Dedifferentiated amniotic fluid mesenchymal stem cell (primary cell): ENCODE data around the gene ZFP91.
"Not testable (repeated sequence)": the region's sequence is repeated elsewhere in the genome, so short reads cannot be mapped to it uniquely, and the experiment has no call there.

ENCODE experiments used
- DNase-seq: peaks from one replicate; pipeline ENCODE4 v3.0.0-alpha.2; 2016; ENCODE audit errors: extremely low spot score

The ZFP91 gene

GRCh38 chr11:58578635-58579191 is at the start of gene ZFP91:
Gene ZFP91 (plus strand): TSS chr11:58579063. CDS start chr11:58579282, 219 bp downstream.
- DNase-seq = peak; percentile 98

GRCh38 chr11:58530236-58530635 is 48.6 kb upstream of the ZFP91 start:
- DNase-seq = no peak

- DNase-seq = no peak
Observed at GRCh38 chr11:58531865-58532341, 47.0 kb upstream of the ZFP91 start.

- DNase-seq = no peak
Observed at GRCh38 chr11:58546841-58547240, 32.0 kb upstream of the ZFP91 start.

GRCh38 chr11:58549644-58550043 is 29.2 kb upstream of the ZFP91 start:
- no peak for DNase-seq

- no peak for DNase-seq
Observed at GRCh38 chr11:58560842-58561241, 18.0 kb upstream of the ZFP91 start.

- no peak for DNase-seq
Observed at GRCh38 chr11:58561394-58562098, 17.3 kb upstream of the ZFP91 start.

GRCh38 chr11:58562375-58562800 is 16.5 kb upstream of the ZFP91 start:
- no peak for DNase-seq

GRCh38 chr11:58564231-58564630 is 14.6 kb upstream of the ZFP91 start:
- DNase-seq = no peak

- DNase-seq = peak; percentile 17
Observed at GRCh38 chr11:58567889-58568512, 10.9 kb upstream of the ZFP91 start.

GRCh38 chr11:58572906-58573305 is 6.0 kb upstream of the ZFP91 start:
- DNase-seq = not testable (repeated sequence)

- peak; percentile 66 for DNase-seq
Observed at GRCh38 chr11:58573451-58574104, 5.3 kb upstream of the ZFP91 start.

GRCh38 chr11:58574881-58575280 is 4.0 kb upstream of the ZFP91 start:
- peak; percentile 26 for DNase-seq

- DNase-seq = no peak
Observed at GRCh38 chr11:58575377-58576020, 3.4 kb upstream of the ZFP91 start, which contains the start of gene LPXN. Gene LPXN (minus strand): TSS chr11:58575856. CDS start chr11:58575772, 84 bp downstream.

GRCh38 chr11:58576887-58577471 is 1.9 kb upstream of the ZFP91 start:
- DNase-seq = peak; percentile 62

- peak; percentile 74 for DNase-seq
Observed at GRCh38 chr11:58577555-58578135, 1.2 kb upstream of the ZFP91 start.

GRCh38 chr11:58578136-58578634 is 678 bp upstream of the ZFP91 start:
- peak; percentile 97 for DNase-seq

GRCh38 chr11:58579192-58580129 is 598 bp downstream of the ZFP91 start:
- DNase-seq = peak; percentile 92

GRCh38 chr11:58580311-58580710 is 1.4 kb downstream of the ZFP91 start:
- no peak for DNase-seq

- no peak for DNase-seq
Observed at GRCh38 chr11:58582437-58582836, 3.6 kb downstream of the ZFP91 start.
